ENCODE data around the gene HMGCLL1.

HMGCLL1 gene

DNA sequence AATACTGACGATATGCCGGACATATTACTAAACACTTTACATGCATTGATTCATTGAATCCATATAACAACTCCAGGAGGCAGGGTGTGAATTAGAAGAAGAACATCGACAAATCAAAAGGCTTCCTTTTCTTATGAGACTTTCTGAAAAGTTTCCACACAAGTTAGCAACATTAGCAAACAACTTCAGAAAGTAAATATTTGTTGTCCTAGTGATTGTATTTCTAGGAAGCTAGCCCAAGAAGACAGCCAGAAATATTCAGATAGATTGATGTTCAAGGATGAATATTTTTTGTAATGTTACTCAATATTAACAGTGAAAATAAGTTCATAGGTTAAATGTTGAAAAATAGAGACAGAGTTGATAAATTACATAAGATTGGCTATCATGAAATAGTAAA is 131.1 kb downstream of the HMGCLL1 start:
- ATAC-seq = no peak
- TF ChIP-seq ZNF565 (CRISPR knock-in tag; conservative IDR thresholded peaks at IDR 0.05; ENCODE audit: low read depth) = no peak

DNA sequence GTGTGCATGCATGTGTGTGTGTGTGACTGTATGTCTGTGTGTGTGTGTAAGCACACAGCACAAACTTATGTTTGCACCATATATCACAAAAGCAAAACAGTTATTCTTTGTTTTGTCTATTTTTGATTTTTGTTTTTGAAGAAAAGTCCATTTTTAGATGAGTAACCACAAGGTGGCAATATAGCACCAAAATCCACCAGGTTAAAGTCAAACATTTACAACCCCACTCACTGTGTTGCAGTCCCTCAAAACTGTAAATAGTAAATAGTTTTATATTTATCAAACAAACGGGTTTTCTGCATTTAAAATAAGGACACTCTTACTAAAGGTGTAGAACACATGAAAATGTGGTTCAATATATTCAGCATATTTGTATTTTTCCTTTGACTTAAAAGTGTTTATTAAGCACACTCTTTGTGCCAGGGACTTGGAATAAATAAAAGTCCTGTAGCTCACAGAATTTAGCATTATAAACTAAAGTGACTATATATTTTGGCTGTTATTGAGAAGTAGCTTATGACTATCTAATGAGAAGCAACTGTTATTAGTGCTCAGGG is 133.3 kb downstream of the HMGCLL1 start:
- TF ChIP-seq ARNTL (CRISPR knock-in tag; IDR thresholded peaks at IDR 0.05; ENCODE audit: borderline replicate concordance, low read depth) (no peak), ZNF70 (CRISPR knock-in tag; IDR thresholded peaks at IDR 0.05) (no peak), ZFP3 (CRISPR knock-in tag; IDR thresholded peaks at IDR 0.05) (no peak)
- ATAC-seq = 0 out of 3 replicates have a peak, but pooled peaks have one; percentile 32

DNA sequence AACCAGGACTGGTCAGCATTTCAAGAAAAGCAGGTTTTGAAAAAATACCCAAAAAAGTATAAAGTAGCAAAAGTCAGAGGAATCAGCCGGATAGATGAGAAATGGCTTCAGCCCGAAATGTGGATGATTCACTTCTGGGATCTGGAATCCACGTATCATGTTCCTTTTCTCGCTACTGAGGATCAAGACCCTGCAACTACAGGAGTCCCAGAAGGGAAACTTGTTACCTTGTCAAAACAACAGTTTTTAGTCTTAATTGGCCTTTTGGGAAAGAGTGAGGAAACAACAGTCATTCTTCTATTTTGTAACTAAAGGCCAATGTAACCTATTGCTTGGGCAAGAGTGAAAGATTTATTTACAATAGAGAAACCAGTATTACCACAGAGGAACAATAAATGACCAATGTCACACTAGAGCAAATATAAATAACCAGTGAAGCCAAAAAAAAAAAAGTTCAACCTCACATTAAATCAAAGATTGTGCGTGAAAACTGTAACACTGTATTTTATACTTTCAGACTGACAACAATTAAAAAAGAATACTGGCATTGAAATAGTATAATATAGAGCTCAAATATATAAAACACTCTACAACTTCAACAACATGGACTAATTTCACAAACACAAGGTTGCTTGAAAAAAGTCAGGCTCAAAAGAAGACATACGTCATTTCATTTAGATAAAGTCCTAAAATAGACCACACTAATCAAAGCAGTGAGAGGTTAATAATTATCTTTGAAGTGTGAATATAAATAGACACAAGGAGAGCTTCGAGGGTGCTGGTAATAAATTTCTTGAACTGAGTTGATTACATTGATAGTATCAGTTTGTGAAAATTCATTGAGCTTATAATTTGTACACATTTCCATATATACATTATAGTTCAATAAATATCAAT is 135.5 kb downstream of the HMGCLL1 start:
- ATAC-seq = no peak
- TF ChIP-seq, protein P1, sequence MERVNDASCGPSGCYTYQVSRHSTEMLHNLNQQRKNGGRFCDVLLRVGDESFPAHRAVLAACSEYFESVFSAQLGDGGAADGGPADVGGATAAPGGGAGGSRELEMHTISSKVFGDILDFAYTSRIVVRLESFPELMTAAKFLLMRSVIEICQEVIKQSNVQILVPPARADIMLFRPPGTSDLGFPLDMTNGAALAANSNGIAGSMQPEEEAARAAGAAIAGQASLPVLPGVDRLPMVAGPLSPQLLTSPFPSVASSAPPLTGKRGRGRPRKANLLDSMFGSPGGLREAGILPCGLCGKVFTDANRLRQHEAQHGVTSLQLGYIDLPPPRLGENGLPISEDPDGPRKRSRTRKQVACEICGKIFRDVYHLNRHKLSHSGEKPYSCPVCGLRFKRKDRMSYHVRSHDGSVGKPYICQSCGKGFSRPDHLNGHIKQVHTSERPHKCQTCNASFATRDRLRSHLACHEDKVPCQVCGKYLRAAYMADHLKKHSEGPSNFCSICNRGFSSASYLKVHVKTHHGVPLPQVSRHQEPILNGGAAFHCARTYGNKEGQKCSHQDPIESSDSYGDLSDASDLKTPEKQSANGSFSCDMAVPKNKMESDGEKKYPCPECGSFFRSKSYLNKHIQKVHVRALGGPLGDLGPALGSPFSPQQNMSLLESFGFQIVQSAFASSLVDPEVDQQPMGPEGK (CRISPR knock-in tag; IDR thresholded peaks at IDR 0.05; ENCODE audit: borderline replicate concordance) = no peak
- TF ChIP-seq, protein P2, sequence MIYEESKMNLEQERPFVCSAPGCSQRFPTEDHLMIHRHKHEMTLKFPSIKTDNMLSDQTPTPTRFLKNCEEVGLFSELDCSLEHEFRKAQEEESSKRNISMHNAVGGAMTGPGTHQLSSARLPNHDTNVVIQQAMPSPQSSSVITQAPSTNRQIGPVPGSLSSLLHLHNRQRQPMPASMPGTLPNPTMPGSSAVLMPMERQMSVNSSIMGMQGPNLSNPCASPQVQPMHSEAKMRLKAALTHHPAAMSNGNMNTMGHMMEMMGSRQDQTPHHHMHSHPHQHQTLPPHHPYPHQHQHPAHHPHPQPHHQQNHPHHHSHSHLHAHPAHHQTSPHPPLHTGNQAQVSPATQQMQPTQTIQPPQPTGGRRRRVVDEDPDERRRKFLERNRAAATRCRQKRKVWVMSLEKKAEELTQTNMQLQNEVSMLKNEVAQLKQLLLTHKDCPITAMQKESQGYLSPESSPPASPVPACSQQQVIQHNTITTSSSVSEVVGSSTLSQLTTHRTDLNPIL (CRISPR knock-in tag; IDR thresholded peaks at IDR 0.05; ENCODE audit: low read depth) = no peak
- no peak for TF ChIP-seq PPARA (CRISPR knock-in tag; IDR thresholded peaks at IDR 0.05; ENCODE audit: borderline replicate concordance)
- no peak for TF ChIP-seq ZFP30 (CRISPR knock-in tag; IDR thresholded peaks at IDR 0.05)
- no peak for TF ChIP-seq TOX (CRISPR knock-in tag; IDR thresholded peaks at IDR 0.05; ENCODE audit: borderline replicate concordance)
- no peak for TF ChIP-seq OSR1 (CRISPR knock-in tag; IDR thresholded peaks at IDR 0.05)
- no peak for TF ChIP-seq SNAI2 (CRISPR knock-in tag; IDR thresholded peaks at IDR 0.05)
- no peak for TF ChIP-seq ARNTL (CRISPR knock-in tag; IDR thresholded peaks at IDR 0.05; ENCODE audit: borderline replicate concordance, low read depth)
- TF ChIP-seq ESRRG (CRISPR knock-in tag; IDR thresholded peaks at IDR 0.05) = no peak
- no peak for TF ChIP-seq ZNF70 (CRISPR knock-in tag; IDR thresholded peaks at IDR 0.05)

DNA sequence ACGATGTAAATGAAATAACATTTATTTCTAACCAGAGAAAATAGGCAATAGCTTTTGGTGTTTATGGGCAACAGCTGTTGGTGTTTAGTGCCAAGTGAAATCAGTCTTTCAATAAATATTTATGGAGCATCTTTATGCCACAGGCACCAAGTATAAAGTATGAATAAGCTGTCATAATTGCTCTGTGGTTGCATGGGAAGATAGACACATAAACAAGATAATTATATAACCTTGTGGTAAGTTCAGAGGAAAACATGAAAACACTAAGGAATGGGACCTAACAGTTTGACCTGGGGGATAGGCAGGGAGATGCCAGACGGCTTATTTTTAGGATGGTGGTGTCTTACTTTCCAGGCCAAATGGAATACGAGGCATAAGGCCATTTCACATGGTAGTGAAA is 140.8 kb downstream of the HMGCLL1 start:
- no peak for TF ChIP-seq ZFP30 (CRISPR knock-in tag; IDR thresholded peaks at IDR 0.05)
- TF ChIP-seq, protein P3, sequence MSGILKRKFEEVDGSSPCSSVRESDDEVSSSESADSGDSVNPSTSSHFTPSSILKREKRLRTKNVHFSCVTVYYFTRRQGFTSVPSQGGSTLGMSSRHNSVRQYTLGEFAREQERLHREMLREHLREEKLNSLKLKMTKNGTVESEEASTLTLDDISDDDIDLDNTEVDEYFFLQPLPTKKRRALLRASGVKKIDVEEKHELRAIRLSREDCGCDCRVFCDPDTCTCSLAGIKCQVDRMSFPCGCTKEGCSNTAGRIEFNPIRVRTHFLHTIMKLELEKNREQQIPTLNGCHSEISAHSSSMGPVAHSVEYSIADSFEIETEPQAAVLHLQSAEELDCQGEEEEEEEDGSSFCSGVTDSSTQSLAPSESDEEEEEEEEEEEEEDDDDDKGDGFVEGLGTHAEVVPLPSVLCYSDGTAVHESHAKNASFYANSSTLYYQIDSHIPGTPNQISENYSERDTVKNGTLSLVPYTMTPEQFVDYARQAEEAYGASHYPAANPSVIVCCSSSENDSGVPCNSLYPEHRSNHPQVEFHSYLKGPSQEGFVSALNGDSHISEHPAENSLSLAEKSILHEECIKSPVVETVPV (CRISPR knock-in tag; IDR thresholded peaks at IDR 0.05) = no peak
- TF ChIP-seq ZNF565 (CRISPR knock-in tag; conservative IDR thresholded peaks at IDR 0.05; ENCODE audit: low read depth) = no peak
- no peak for TF ChIP-seq RARB (CRISPR knock-in tag; IDR thresholded peaks at IDR 0.05)
- TF ChIP-seq TCF4 (CRISPR knock-in tag; IDR thresholded peaks at IDR 0.05; ENCODE audit: borderline replicate concordance) = no peak
- no peak for TF ChIP-seq ZFP3 (CRISPR knock-in tag; IDR thresholded peaks at IDR 0.05)
- no peak for TF ChIP-seq ESRRG (CRISPR knock-in tag; IDR thresholded peaks at IDR 0.05)
- TF ChIP-seq SNAI2 (CRISPR knock-in tag; IDR thresholded peaks at IDR 0.05) = no peak
- TF ChIP-seq ARNTL (CRISPR knock-in tag; IDR thresholded peaks at IDR 0.05; ENCODE audit: borderline replicate concordance, low read depth) = no peak
- ATAC-seq = no peak

DNA sequence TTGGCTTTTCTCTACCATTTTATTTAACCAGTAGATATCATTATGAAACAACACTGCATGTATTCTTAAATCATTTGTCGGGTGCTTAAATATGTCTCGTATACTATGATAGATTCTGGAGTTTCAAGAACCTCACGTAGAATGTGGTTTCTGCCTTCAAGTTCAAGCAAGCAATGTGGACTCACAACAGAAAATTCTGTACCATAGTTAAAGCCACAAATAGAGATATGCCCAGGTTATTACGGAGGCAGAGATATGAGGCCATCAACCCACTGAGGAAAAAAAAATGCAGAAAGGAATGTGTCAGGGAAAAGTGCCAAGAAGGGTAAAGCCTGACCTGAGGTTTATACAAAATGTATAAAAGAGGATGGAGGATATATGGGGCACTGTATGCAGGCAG is 141.9 kb downstream of the HMGCLL1 start:
- ATAC-seq = no peak
- TF ChIP-seq ISL1 (CRISPR knock-in tag; IDR thresholded peaks at IDR 0.05) = no peak
- TF ChIP-seq, protein P2 (CRISPR knock-in tag; IDR thresholded peaks at IDR 0.05; ENCODE audit: low read depth) = no peak
- no peak for TF ChIP-seq CSDC2 (CRISPR knock-in tag; IDR thresholded peaks at IDR 0.05)
- no peak for TF ChIP-seq ESRRG (CRISPR knock-in tag; IDR thresholded peaks at IDR 0.05)
- no peak for TF ChIP-seq ZC3H10 (CRISPR knock-in tag; IDR thresholded peaks at IDR 0.05)

Measured in SK-N-SH treated with all-trans-retinoic acid at 6 μM for 48 hours (cell line).